Measurements from ENCODE around the gene FASTKD3. TPM values are rescaled to one million over a fixed set of nuclear protein-coding genes. Genes with fewer than 3 reads are reported as not detected.

Gene FASTKD3
- total RNA-seq, 4 donors from 2014 or later, result 4.7 to 16.0 (median 8.2) TPM

DNA sequence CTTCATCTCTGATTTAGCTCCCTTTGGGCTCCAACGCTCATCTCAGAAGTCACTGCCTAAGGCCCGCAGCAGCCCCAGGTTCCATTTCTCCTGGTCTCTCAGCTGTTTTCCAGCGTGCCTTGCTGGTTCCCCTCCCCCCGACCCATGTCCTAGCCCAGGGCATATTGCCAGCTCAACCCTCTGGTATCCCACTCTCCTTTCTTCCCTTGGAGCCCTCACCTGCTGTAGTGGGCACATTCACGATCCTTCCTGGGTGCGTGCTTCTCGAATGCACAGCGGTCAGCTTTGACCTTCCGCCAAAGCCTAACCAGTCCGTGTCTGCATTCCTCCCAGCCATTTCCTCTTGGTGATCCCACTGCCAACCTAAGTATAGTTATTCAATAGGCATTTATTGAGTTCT lies 54.0 kb downstream of the FASTKD3 start:
- TF ChIP-seq EP300 (IDR thresholded peaks at IDR 0.05) (no peak), POLR2A (IDR thresholded peaks at IDR 0.05) (no peak)
- TF ChIP-seq, protein P1, sequence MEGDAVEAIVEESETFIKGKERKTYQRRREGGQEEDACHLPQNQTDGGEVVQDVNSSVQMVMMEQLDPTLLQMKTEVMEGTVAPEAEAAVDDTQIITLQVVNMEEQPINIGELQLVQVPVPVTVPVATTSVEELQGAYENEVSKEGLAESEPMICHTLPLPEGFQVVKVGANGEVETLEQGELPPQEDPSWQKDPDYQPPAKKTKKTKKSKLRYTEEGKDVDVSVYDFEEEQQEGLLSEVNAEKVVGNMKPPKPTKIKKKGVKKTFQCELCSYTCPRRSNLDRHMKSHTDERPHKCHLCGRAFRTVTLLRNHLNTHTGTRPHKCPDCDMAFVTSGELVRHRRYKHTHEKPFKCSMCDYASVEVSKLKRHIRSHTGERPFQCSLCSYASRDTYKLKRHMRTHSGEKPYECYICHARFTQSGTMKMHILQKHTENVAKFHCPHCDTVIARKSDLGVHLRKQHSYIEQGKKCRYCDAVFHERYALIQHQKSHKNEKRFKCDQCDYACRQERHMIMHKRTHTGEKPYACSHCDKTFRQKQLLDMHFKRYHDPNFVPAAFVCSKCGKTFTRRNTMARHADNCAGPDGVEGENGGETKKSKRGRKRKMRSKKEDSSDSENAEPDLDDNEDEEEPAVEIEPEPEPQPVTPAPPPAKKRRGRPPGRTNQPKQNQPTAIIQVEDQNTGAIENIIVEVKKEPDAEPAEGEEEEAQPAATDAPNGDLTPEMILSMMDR (IDR thresholded peaks at IDR 0.05), result no peak
- H3K4me1 ChIP-seq, result peaks cover 0 to 5% (median 0%) of the 10 kb centered on the region in 4 donors
- 90 to 91% methylated on average over 10 of the region's 10 CpGs for WGBS, 2 donors
- no peaks in the 10 kb centered on the region for H3K36me3 ChIP-seq
- no peaks in the 10 kb centered on the region for H3K27me3 ChIP-seq
- no peak overlapping the region for H3K4me3 ChIP-seq
- no peaks in the 10 kb centered on the region for H3K9me3 ChIP-seq
- DNase-seq (ENCODE audit: low spot score in 2 of 2), result no peak
- H3K27ac ChIP-seq, result no peak overlapping the region

DNA sequence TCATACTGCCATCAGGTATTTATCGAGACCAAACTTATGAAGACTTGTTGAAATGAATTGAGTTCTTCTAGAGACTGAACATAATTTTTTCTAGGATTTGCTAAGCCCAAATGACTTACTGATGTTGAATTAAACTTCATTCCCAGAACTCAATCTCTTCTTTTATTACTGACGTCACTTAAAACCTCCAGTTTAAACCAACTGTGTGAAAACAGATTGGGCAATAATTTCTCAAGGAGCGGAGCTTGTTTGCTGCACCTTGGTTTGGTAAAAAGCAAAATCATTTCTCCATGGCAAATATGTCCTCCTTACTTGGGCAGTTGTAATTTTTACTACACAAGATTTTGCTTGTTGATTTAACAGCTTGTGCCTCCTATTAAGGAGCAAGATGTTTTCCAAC lies 55.3 kb downstream of the FASTKD3 start:
- peaks cover 0 to 5% (median 0%) of the 10 kb centered on the region in 4 donors for H3K4me1 ChIP-seq
- H3K4me3 ChIP-seq, result no peak overlapping the region
- no peak for DNase-seq (ENCODE audit: low spot score in 2 of 2)
- TF ChIP-seq EP300 (IDR thresholded peaks at IDR 0.05), result no peak
- TF ChIP-seq POLR2A (IDR thresholded peaks at IDR 0.05), result no peak
- no peaks in the 10 kb centered on the region for H3K9me3 ChIP-seq
- no peak overlapping the region for H3K27ac ChIP-seq
- WGBS, 2 donors, result 80 to 83% methylated on average over 3 of the region's 3 CpGs
- no peaks in the 10 kb centered on the region for H3K27me3 ChIP-seq
- H3K36me3 ChIP-seq, result no peaks in the 10 kb centered on the region

DNA sequence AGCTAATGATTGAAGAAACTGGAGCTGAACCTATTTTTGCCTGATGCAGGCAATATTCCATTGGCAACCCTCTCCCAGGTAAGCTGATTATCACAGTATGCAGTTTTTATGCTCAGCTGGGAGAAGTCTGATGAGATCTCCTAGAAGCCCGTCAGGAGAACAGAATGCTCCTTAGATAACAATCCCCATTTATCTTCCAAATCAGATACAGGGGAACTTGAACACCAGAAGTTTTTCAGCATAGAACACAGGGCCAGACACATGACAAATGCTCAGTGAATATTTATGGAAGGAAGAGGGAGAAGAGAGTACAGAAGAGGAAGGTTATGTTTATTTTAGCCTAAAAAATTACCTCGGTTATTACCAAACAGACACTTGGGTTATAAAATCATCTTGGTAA lies 55.8 kb downstream of the FASTKD3 start:
- Histone ChIP-seq H3K27ac (no peak overlapping the region), H3K36me3 (no peaks in the 10 kb centered on the region), H3K9me3 (no peaks in the 10 kb centered on the region), H3K4me3 (no peak overlapping the region), H3K4me1 (peaks cover 0 to 5% (median 0%) of the 10 kb centered on the region in 4 donors), H3K27me3 (no peaks in the 10 kb centered on the region)
- 61 to 69% methylated on average over 2 of the region's 2 CpGs for WGBS, 2 donors
- TF ChIP-seq, protein P1 (IDR thresholded peaks at IDR 0.05), result no peak
- TF ChIP-seq POLR2A (IDR thresholded peaks at IDR 0.05), result no peak
- no peak for TF ChIP-seq EP300 (IDR thresholded peaks at IDR 0.05)
- DNase-seq (ENCODE audit: low spot score in 2 of 2), result no peak

DNA sequence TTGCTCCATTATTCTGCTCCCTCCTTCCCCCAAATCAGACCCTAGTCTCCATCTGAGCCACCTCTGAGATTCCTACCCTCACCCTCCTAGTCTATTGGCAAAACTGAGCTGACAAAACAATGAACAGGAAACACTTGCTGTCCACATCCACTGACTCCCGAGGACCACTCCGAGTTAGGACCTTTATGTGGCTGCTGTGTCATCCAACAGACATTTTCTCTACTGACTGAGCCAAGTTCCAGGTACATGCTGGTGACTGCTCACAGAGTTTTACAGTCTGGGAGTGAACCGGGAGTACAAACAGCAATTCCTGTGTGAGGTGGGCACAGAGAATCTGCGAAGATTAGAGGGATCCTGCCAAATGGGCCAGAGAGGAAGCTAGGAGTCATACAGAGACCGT lies 57.1 kb downstream of the FASTKD3 start:
- Histone ChIP-seq H3K9me3 (no peaks in the 10 kb centered on the region), H3K4me3 (no peak overlapping the region), H3K27me3 (no peaks in the 10 kb centered on the region), H3K4me1 (peaks cover 0 to 5% (median 0%) of the 10 kb centered on the region in 4 donors), H3K36me3 (no peaks in the 10 kb centered on the region), H3K27ac (no peak overlapping the region)
- 59 to 67% methylated on average over 5 of the region's 5 CpGs for WGBS, 2 donors
- no peak for DNase-seq (ENCODE audit: low spot score in 2 of 2)
- TF ChIP-seq POLR2A (IDR thresholded peaks at IDR 0.05) (no peak), EP300 (IDR thresholded peaks at IDR 0.05) (no peak)
- TF ChIP-seq, protein P1 (IDR thresholded peaks at IDR 0.05), result no peak

Other genes with a start within 250 kb of the FASTKD3 start
- gene CFAP90, start 17.9 kb downstream of the FASTKD3 start, total RNA-seq, result not detected
- gene MTRR, start 117 bp upstream of the FASTKD3 start, total RNA-seq, result 10 to 100 TPM; 34.3 to 48.0 (median 41.8) TPM